OCI-LY1 (cell line): ENCODE results near the gene P2RX4.

ENCODE experiments used
- EZH2 ChIP-seq: fragments of 200-600 bp; sonication (generic), shearing (Covaris generic); IDR thresholded peaks from 2 replicates; pipeline ENCODE4 v1.8.0; 2017; ENCODE audit warnings: borderline replicate concordance, mixed run types, mild to moderate bottlenecking, antibody characterized with exemption, low read length, moderate library complexity, mixed read lengths
- TF ChIP-seq, protein P1 (sequence below): fragments of 200-600 bp; sonication (generic), shearing (Covaris generic); IDR thresholded peaks from 2 replicates; pipeline ENCODE4 v1.5.1; 2017; ENCODE audit warnings: mild to moderate bottlenecking, antibody characterized with exemption, low read length, moderate library complexity, mixed read lengths

DNA sequence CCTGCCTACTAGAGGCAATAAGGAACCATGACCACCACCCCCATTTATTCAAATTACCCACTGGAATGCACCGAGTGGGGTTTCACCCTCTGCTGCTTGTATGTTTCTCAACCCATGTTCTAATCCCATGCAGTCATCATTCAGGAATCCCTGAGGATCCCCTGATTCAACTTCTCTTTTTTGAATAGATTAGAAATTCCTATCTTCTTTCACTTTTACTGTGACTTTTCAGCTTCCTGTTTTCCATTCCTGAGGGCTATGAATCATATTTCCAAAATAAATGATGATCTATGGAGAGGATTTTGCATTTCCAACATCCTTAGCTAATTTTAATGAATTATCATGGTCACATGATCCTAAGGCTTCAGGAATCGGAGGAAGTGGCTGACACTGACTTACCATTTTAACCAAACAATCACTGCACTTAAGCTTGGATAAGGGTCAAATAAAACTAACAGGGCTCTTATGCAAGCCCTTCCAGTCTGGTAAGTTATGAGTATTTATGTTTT lies 19.4 kb upstream of the P2RX4 start:
- TF ChIP-seq, protein P1, sequence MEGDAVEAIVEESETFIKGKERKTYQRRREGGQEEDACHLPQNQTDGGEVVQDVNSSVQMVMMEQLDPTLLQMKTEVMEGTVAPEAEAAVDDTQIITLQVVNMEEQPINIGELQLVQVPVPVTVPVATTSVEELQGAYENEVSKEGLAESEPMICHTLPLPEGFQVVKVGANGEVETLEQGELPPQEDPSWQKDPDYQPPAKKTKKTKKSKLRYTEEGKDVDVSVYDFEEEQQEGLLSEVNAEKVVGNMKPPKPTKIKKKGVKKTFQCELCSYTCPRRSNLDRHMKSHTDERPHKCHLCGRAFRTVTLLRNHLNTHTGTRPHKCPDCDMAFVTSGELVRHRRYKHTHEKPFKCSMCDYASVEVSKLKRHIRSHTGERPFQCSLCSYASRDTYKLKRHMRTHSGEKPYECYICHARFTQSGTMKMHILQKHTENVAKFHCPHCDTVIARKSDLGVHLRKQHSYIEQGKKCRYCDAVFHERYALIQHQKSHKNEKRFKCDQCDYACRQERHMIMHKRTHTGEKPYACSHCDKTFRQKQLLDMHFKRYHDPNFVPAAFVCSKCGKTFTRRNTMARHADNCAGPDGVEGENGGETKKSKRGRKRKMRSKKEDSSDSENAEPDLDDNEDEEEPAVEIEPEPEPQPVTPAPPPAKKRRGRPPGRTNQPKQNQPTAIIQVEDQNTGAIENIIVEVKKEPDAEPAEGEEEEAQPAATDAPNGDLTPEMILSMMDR: no peak
- TF ChIP-seq EZH2: no peak
